Measurements from ENCODE around the gene ZC3HAV1. TPM values are rescaled to one million over a fixed set of nuclear protein-coding genes. Genes with fewer than 3 reads are reported as not detected.

ZC3HAV1 gene
- total and polyA plus RNA-seq, 2 of the 13 experiments (the other 11 are each of a cell fraction or from before 2014, with no cell fraction given) = 12.7 to 23.7 TPM

- 0 out of 4 replicates have a peak, but pooled peaks of 1 of the 2 experiments have one; percentile 11 for TF ChIP-seq REST (IDR thresholded peaks at IDR 0.05; ENCODE audit: borderline replicate concordance in 1 of 2, low read depth in 1 of 2, low read length in 2 of 2)
- 0 out of 2 replicates have a peak, but pooled peaks have one; percentile 50 for TF ChIP-seq HNRNPL (IDR thresholded peaks at IDR 0.05; ENCODE audit: low read depth, low read length)
- TF ChIP-seq RBFOX2 (IDR thresholded peaks at IDR 0.05; ENCODE audit: low read depth, low read length) = no peak
- TF ChIP-seq TEAD3 (CRISPR knock-in tag; optimal IDR thresholded peaks at IDR 0.05; ENCODE audit: borderline replicate concordance) = no peak
- peak; percentile 54; the same call in 1 of the 2 replicates for TF ChIP-seq ZNF816 (CRISPR knock-in tag; IDR thresholded peaks at IDR 0.05; ENCODE audit: borderline replicate concordance)
- TF ChIP-seq ZBTB7B (CRISPR knock-in tag; IDR thresholded peaks at IDR 0.05) = peak; percentile 16; the same call in 1 of the 2 replicates
Measured at GRCh38 chr7:139108266-139109187, 993 bp downstream of the ZC3HAV1 start (continued).

GRCh38 chr7:139106959-139107358 lies 2.6 kb downstream of the ZC3HAV1 start:
- ATAC-seq (no peak), DNase-seq (ENCODE audit: low spot score) (no peak), FAIRE-seq (no peak)
- Histone ChIP-seq H2AFZ (ENCODE audit: low read length) (no peak overlapping the region), H3K27ac (ENCODE audit: extremely low read length, insufficient read depth, low read length) (peak overlapping the region; percentile 22), H3K27me3 (ENCODE audit: control insufficient read depth in 1 of 2, insufficient read depth in 2 of 2, low read length in 2 of 2) (no peaks in the 10 kb centered on the region; a peak in 1 of 5 replicates), H3K79me2 (ENCODE audit: insufficient read depth, low read length) (peaks cover 63% of the 10 kb centered on the region), H3K36me3 (replicated peaks in 1 of 2; ENCODE audit: control insufficient read depth in 1 of 2, insufficient read depth in 2 of 2, low read length in 2 of 2) (no peaks in the 10 kb centered on the region), H3K4me1 (ENCODE audit: insufficient read depth, low read length) (peaks cover 76% of the 10 kb centered on the region), H3K9me3 (ENCODE audit: low read length) (no peaks in the 10 kb centered on the region), H3K9ac (ENCODE audit: insufficient read depth, low read depth, low read length) (peak overlapping the region; percentile 77; the same call in 1 of the 2 replicates), H3K4me2 (ENCODE audit: low read depth, low read length) (peak overlapping the region; percentile 97), H3K4me3 (replicated peaks in 1 of 3; ENCODE audit: insufficient read depth in 1 of 3, low read depth in 2 of 3, low read length in 3 of 3) (peak overlapping the region; percentile 28 to 91 (median 72); a peak in 5 of 6 replicates), H4K20me1 (ENCODE audit: insufficient read depth, low read length) (no peaks in the 10 kb centered on the region)
- ChIA-PET POLR2A (no interaction called here), CTCF (ENCODE audit: low intra/inter-chr PET ratio, low total read pairs) (no interaction called here)
- intact Hi-C loops (cut with micrococcal nuclease; ENCODE audit: unreplicated experiment) (loop anchor here (10.0 kb wide), 1 partner anchor 238 kb away; the partner anchor contains the start of gene FMC1), in situ Hi-C loops (cut with HindIII; ENCODE audit: extremely low pct_ligation_motif_present, low pct_unique_long_range_greater_than_20kb) (no loop called here)
- no TSS peak for BruUV-seq (replicated peaks)
- 55% methylated on average over 2 of the region's 2 CpGs for WGBS (ENCODE audit: low lambda C conversion rate)
- TF ChIP-seq CREM (IDR thresholded peaks at IDR 0.05) = no peak
- no peak for TF ChIP-seq CREM (CRISPR knock-in tag; IDR thresholded peaks at IDR 0.05)
- no peak for TF ChIP-seq KDM1A (CRISPR knock-in tag; IDR thresholded peaks at IDR 0.05)
- no peak for TF ChIP-seq MEIS1 (CRISPR knock-in tag; IDR thresholded peaks at IDR 0.05; ENCODE audit: borderline replicate concordance)
- TF ChIP-seq MAX (IDR thresholded peaks at IDR 0.05) = no peak
- TF ChIP-seq NONO (IDR thresholded peaks at IDR 0.05) = no peak
- no peak for TF ChIP-seq NONO (CRISPR knock-in tag; conservative IDR thresholded peaks at IDR 0.05)
- no peak for TF ChIP-seq GLI4 (CRISPR knock-in tag; IDR thresholded peaks at IDR 0.05; ENCODE audit: borderline replicate concordance)
- TF ChIP-seq POLR2AphosphoS5 (IDR thresholded peaks at IDR 0.05; ENCODE audit: low read depth, low read length) = no peak
- no peak for TF ChIP-seq ZNF292 (CRISPR knock-in tag; IDR thresholded peaks at IDR 0.05; ENCODE audit: borderline replicate concordance, low read depth)
- TF ChIP-seq ZNF543 (CRISPR knock-in tag; IDR thresholded peaks at IDR 0.05) = no peak
- no peak for TF ChIP-seq THRA (CRISPR knock-in tag; IDR thresholded peaks at IDR 0.05; ENCODE audit: borderline replicate concordance)
